Activated naive CD4-positive, alpha-beta T cell treated with anti-CD3 and anti-CD28 coated beads, Interleukin-2, amount 50 U/mL, for 24 hours (primary cell): ENCODE measurements around the gene LTB4R.
A peak's percentile ranks its signal among the peaks of the same experiment; 100 is the strongest.
"Not testable (repeated sequence)": the region's sequence is repeated elsewhere in the genome, so short reads cannot be mapped to it uniquely, and the experiment has no call there.

Experiments used
- H3K27ac Mint-ChIP-seq: one replicate; pipeline ENCODE4 v1.8.0; 2021; ENCODE audit warnings: mild to moderate bottlenecking, mixed read lengths
- H3K27me3 Mint-ChIP-seq: one replicate; pipeline ENCODE4 v1.8.0; 2021; ENCODE audit warnings: mixed read lengths
- H3K36me3 Mint-ChIP-seq: one replicate; pipeline ENCODE4 v1.8.0; 2021; ENCODE audit warnings: mixed read lengths
- H3K4me1 Mint-ChIP-seq: one replicate; pipeline ENCODE4 v1.8.0; 2021; ENCODE audit warnings: mixed read lengths
- H3K4me3 Mint-ChIP-seq: one replicate; pipeline ENCODE4 v1.8.0; 2021; ENCODE audit warnings: mild to moderate bottlenecking, mixed read lengths
- H3K9me3 Mint-ChIP-seq: one replicate; pipeline ENCODE4 v1.8.0; 2021; ENCODE audit warnings: mixed read lengths

LTB4R gene

DNA sequence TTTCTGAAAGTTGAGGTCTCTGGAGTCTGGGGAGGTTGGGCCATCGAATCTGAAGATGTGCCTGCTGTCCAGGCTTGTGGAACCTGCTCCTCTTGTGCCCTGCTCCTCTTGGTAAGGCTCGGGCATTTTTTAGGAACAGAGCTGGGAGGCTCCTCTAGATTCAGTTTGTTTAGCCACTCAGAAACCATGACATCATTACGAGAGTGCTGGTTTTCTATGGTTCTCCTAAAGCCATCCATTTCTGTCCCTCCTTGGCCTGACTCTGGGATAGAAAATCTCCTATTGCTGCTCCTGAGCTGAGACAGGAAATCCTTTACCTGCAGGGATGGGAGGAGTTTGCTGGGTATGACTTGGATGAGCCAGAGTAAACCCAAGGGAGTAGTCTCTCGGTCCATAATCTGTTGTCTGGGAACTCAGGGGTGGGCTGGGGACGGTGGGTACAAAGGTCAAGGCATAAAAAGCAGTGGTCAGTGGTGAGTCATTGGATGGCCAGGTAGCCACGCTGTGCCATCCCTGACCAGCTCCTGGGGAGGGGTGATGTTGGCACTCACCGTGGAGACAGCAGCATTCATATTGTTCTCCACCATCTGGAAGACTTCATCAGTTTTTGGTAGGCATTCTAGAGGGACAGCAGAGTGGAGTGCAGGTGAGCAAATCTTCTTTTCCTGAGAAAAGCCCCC is 26.0 kb downstream of the LTB4R start:
- no peaks in the 10 kb centered on the region for H3K9me3 Mint-ChIP-seq
- H3K27ac Mint-ChIP-seq, result no peak overlapping the region
- H3K4me1 Mint-ChIP-seq, result peaks cover 34% of the 10 kb centered on the region
- no peak overlapping the region for H3K4me3 Mint-ChIP-seq
- H3K27me3 Mint-ChIP-seq, result peaks cover 4% of the 10 kb centered on the region
- peaks cover 4% of the 10 kb centered on the region for H3K36me3 Mint-ChIP-seq

DNA sequence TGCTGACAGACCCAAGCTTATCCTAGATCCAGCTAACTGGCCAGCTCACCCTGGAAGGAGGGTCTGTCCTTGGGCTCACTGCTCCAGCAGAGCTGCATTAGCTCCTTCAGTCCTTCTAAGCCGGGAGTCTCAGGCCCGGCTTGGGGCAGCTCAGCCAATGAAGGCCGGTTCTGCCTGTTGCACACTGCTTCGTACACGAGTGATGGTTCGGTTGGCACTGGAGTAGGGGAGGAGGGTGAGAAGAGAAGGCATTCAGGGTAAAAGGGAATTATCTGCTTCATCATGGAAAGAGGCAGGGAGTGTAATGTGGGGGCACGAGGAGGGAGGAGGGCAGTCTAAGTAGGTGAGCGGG is 26.5 kb downstream of the LTB4R start:
- Mint-ChIP-seq H3K36me3 (peaks cover 4% of the 10 kb centered on the region), H3K27ac (no peak overlapping the region), H3K4me3 (no peak overlapping the region), H3K4me1 (peaks cover 32% of the 10 kb centered on the region), H3K9me3 (no peaks in the 10 kb centered on the region), H3K27me3 (peaks cover 2% of the 10 kb centered on the region)

DNA sequence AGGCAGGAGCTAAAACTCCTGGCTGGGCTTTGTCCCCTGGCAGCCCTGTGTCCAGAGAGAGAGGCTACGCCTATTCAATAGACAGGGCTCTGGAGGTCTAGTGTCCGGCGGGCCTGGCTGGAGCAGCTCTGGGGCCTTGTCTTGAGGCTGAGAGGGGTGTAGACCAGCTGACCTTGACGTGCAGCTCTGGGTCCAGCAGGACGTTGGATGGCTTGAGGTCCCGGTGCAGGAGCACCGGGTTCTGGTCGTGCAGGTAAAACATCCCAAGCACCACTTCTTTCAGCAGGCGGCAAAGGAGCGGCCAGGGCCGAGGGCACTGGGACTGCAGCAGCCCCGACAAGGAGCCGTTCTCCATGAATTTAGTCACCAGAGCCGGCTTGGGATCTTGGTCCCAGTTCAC is 27.5 kb downstream of the LTB4R start:
- H3K27ac Mint-ChIP-seq, result no peak overlapping the region
- no peaks in the 10 kb centered on the region for H3K9me3 Mint-ChIP-seq
- H3K4me3 Mint-ChIP-seq, result peak overlapping the region; percentile 90
- peaks cover 27% of the 10 kb centered on the region for H3K4me1 Mint-ChIP-seq
- H3K27me3 Mint-ChIP-seq, result peaks cover 3% of the 10 kb centered on the region
- H3K36me3 Mint-ChIP-seq, result peaks cover 4% of the 10 kb centered on the region

DNA sequence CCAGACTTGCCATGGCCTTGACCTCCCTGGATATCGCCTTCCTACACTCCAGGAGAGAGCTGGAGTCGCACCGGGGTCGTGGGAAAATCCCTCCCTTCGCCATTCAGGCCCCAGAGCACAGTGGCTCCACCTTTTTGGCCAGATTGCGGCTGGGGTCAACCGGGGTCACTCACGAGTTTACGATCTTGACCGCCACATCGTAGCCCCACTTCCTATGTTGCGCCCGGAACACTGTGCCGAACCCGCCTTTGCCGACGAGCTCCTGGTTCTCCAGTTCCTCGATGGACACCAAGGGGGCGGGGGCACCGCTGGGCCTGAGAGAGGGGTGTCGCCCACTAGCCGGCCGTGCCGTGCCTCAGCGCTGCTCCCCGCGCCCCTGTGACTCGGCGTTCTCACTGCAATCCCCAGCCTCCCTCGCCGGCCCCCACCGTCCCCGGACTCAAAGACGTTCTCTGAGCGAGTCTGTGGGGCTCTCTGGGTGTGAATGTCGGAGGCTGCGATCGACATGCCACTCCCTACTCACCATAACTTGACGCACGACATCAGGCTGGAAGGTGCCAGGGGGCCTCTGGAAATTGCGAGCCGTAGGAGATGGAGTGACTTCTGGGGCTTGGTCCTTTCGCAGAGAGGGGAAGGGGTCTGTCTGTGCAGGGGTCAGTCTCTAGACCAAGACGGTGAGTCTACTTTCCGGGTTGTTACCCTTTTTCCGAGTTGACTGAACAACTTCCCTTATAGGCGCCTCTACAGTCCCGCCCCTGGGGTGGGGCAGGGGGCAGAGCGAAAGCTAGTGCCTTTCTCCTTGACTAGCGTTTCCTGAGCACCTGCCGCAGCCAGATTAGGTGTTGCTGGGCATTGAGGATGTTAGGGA is 28.2 kb downstream of the LTB4R start, which contains the start of gene RIPK3:
RIPK3 (minus strand) TSS at position 708 of the 868 bp plus-strand sequence; CDS start at position 543, 165 bp downstream.
- Mint-ChIP-seq H3K4me3 (peak within 1 kb of the TSS; percentile 90), H3K27ac (peak within 1 kb of the TSS; percentile 30), H3K27me3 (peaks cover 3% of the 10 kb centered on the region), H3K4me1 (peaks cover 23% of the 10 kb centered on the region), H3K9me3 (no peaks in the 10 kb centered on the region), H3K36me3 (peaks cover 4% of the 10 kb centered on the region)

DNA sequence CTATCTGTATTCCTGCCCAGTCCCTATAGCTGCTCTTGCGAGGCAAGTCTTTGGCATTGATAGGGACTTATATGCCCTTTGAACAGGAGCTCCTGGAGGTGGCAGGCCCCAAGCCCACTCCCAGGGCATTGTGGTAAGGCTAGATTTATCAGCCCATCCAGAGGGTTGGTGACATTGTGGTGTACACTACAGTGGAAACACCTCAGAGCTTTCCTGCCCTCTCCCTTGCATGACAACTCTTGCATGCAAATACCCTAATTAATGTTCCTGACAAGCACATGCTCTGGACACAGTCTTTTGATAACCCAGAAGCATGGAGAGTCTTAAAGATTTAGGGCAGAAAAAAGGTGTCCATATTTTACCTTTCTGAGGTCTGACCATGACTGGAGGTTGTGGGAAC is 29.3 kb downstream of the LTB4R start:
- Mint-ChIP-seq H3K4me1 (peaks cover 23% of the 10 kb centered on the region), H3K9me3 (no peaks in the 10 kb centered on the region), H3K27ac (no peak overlapping the region), H3K36me3 (peaks cover 3% of the 10 kb centered on the region), H3K4me3 (no peak overlapping the region), H3K27me3 (peaks cover 3% of the 10 kb centered on the region)

DNA sequence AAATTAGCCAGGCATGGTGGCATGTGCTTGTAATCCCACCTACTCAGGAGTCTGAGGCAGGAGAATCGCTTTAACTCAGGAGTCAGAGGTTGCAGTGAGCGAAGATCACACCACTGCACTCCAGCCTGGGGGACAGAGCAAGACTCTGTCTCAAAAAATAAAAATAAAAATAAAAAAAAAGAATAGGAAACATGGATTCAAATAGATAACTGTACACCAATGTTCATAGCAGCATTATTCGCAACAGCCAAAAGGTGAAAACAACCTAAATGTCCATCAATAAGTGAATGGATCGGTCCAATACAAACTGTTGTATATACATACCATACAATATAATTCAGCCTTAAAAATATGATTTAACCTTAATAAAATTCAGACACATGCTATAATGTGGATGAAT is 31.6 kb downstream of the LTB4R start:
- peaks cover under 1% of the 10 kb centered on the region for H3K36me3 Mint-ChIP-seq
- no peak overlapping the region for H3K4me3 Mint-ChIP-seq
- peaks cover 5% of the 10 kb centered on the region for H3K27me3 Mint-ChIP-seq
- H3K9me3 Mint-ChIP-seq, result no peaks in the 10 kb centered on the region
- peaks cover 20% of the 10 kb centered on the region for H3K4me1 Mint-ChIP-seq
- no peak overlapping the region for H3K27ac Mint-ChIP-seq

DNA sequence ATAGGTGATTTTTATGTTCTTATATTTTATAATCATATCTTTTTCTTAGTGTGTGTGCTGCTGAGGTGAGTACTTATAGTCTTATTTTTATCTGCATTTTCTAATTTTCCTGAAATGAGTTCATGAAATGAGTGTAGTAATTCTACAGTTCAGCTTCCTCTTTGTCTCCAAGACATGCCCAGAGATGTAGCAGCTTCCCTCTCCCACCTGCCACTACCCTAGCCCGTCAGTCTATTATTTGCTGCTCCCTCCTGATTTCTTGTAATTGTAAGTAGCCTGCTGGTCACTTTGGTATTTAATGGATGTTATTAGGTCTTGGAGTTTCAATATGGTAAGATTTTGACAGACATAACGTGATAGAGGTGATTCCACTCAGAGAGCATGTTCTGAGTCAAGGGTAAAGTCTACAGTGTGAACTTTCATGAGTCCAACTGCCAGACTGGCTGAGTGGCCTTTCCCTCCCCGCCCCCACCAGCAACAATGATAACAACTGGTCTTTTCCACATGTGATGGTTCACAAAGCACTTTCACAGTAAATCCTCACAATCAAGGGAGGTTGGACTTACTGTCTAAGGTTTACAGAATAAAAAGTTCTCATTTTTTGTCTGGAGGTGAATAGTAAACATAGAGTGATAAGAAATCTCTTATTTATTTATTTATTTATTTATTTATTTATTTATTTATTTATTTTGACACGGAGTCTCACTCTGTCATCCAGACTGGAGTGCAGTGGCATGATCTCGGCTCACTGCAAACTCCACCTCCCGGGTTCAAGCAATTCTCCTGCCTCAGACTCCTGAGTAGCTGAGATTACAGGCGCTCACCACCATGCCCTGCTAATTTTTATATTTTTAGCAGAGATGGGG is 32.7 kb downstream of the LTB4R start:
- no peaks in the 10 kb centered on the region for H3K9me3 Mint-ChIP-seq
- H3K27me3 Mint-ChIP-seq, result peaks cover 6% of the 10 kb centered on the region
- H3K4me3 Mint-ChIP-seq, result no peak overlapping the region
- no peak overlapping the region for H3K27ac Mint-ChIP-seq
- H3K36me3 Mint-ChIP-seq, result no peaks in the 10 kb centered on the region
- peaks cover 10% of the 10 kb centered on the region for H3K4me1 Mint-ChIP-seq

DNA sequence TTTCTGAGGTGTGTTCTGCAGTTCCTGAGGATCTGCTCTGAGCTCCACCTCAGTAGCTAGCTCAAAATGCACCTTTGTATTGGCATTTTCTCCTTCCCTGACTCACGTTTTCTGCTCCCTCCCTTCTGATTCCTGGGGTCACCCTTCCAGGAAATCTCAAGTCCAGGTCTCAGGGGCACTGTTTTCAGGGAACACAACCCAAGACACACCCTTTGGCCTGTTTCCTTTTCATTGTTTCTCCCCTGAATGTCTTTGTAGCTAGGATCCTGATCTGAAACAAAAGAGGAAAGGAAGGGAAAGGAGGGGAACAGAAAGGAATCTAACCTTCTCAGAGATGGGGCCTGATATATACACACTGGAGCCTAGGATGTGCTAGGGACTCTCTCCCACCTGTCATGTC is 35.8 kb downstream of the LTB4R start:
- Mint-ChIP-seq H3K4me3 (no peak overlapping the region), H3K27ac (no peak overlapping the region), H3K9me3 (no peaks in the 10 kb centered on the region), H3K36me3 (no peaks in the 10 kb centered on the region), H3K27me3 (peaks cover 21% of the 10 kb centered on the region), H3K4me1 (no peaks in the 10 kb centered on the region)

DNA sequence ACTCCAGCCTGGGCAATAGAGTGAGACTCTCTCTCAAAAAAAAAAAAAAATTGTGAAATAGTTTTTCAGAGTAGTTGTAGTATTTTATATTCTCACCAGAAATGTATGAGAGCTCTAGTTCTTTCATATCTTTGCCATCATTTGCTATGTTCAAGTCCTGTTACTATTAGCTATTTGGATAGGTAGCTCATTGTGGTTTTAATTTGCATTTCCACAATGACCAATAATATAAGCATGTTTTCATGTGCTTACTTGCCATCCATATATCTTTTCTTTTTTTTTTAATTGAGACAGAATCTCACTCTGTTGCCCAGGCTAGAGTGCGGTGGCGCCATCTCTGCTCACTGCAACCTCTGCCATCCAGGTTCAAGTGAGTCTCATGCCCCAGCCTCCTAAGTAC is 36.9 kb downstream of the LTB4R start:
- H3K27me3 Mint-ChIP-seq, result peaks cover 25% of the 10 kb centered on the region
- no peaks in the 10 kb centered on the region for H3K36me3 Mint-ChIP-seq
- H3K27ac Mint-ChIP-seq, result no peak overlapping the region
- H3K4me3 Mint-ChIP-seq, result no peak overlapping the region
- H3K9me3 Mint-ChIP-seq, result no peaks in the 10 kb centered on the region
- no peaks in the 10 kb centered on the region for H3K4me1 Mint-ChIP-seq

DNA sequence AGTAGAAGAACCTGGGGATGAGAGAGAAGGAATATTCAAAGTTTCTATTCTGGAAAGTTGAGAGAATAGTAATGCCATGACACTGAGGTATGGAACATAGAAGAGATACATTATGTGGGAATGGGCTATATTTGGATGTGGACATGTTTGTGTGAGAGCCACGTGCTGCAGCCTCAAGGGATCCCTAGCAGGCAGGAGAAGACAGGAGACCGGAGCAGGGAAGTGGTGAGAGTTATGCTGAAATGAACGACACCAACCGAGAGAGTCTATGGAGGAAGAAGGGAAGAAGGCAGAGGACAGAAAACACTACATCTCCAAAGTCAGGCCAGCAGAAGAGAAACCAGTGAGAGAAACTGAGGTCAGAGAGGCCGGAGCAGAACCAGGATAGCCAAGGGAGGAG is 38.4 kb downstream of the LTB4R start:
- Mint-ChIP-seq H3K36me3 (no peaks in the 10 kb centered on the region), H3K27ac (no peak overlapping the region), H3K27me3 (peaks cover 25% of the 10 kb centered on the region), H3K4me3 (no peak overlapping the region), H3K9me3 (no peaks in the 10 kb centered on the region), H3K4me1 (no peaks in the 10 kb centered on the region)

DNA sequence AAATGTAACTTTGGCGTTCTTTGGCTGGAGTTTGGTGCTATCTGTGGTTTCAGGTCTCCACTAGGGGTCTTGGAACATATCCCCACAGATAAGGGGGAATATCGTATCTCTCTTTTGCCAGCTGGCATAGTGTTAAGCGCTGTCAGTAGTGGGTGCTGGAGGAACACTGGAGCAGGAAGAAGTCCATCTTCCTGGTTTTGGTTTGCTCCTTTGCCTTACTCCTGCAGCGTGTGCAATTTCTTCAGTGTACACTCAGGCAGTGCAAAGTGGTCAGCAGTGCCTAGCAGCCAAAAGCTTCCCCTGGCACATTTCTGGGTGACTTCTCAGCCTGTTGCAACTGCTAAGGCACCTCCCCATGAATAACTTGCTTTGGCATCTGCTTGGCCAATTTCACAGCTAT is 40.2 kb downstream of the LTB4R start:
- no peak overlapping the region for H3K27ac Mint-ChIP-seq
- no peaks in the 10 kb centered on the region for H3K36me3 Mint-ChIP-seq
- H3K4me3 Mint-ChIP-seq, result no peak overlapping the region
- peaks cover 22% of the 10 kb centered on the region for H3K27me3 Mint-ChIP-seq
- no peaks in the 10 kb centered on the region for H3K9me3 Mint-ChIP-seq
- no peaks in the 10 kb centered on the region for H3K4me1 Mint-ChIP-seq

DNA sequence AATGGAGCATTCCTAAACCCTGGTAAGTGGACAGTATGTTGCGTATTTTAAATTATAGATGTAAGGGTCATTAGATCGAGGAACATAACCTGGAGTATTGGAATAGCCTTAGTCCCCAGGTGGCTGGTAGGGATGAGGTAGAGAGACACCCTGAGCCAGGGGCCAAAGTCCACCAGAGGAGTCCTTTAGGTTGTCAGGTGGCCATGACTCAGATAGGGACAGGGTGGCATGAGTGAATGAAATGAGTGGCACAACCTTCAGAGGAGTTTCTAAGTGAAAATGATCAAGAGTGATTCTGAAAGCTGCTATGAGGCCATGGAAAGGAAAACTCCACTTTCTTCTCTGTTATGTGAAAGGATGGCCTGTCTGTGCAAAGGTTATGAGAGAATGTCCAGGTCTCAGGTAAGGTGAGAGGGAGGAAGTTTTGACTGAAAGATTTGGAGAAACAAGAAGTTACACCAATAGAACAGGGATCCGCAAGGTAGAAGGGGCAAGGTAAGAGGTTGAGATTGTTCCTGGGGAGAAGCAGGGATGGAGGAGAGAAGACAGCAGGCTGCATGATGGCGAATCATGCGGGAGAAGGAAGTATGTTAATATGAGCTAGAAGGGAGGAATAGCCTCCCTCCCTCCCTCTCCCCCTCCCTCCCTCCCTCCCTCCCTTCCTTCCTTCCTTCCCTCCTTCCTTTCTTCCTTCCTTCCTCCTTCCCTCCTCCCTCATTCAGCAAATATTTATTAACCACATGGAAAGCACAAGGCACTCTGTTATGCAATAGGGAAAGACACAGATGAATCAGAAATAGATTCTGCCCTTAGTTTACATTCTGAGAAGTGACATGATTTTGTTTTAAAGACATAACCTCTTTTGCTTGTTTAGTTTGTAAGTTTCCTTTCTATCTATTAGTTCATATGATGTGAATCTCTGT is 42.5 kb downstream of the LTB4R start:
- H3K4me3 Mint-ChIP-seq, result no peak overlapping the region
- no peak overlapping the region for H3K27ac Mint-ChIP-seq
- peaks cover 24% of the 10 kb centered on the region for H3K27me3 Mint-ChIP-seq
- H3K9me3 Mint-ChIP-seq, result no peaks in the 10 kb centered on the region
- no peaks in the 10 kb centered on the region for H3K36me3 Mint-ChIP-seq
- no peaks in the 10 kb centered on the region for H3K4me1 Mint-ChIP-seq

DNA sequence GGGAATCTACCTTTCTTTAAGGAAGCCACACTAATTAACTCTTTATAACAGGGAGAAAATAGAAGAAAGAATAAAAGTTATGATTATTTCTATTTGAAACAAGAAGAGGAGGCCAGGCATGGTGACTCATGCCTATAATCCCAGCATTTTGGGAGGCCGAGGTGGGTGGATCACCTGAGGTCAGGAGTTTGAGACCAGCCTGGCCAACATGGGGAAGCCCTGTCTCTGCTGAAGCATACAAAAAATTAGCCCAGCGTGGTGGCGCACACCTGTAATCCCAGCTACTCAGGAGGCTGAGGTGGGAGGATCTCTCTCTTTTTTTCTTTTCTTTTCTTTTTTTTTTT is 43.2 kb downstream of the LTB4R start:
- not testable (repeated sequence) for H3K4me1 Mint-ChIP-seq, H3K9me3 Mint-ChIP-seq, H3K4me3 Mint-ChIP-seq, H3K27ac Mint-ChIP-seq, H3K36me3 Mint-ChIP-seq
- peaks cover 22% of the 10 kb centered on the region for H3K27me3 Mint-ChIP-seq

DNA sequence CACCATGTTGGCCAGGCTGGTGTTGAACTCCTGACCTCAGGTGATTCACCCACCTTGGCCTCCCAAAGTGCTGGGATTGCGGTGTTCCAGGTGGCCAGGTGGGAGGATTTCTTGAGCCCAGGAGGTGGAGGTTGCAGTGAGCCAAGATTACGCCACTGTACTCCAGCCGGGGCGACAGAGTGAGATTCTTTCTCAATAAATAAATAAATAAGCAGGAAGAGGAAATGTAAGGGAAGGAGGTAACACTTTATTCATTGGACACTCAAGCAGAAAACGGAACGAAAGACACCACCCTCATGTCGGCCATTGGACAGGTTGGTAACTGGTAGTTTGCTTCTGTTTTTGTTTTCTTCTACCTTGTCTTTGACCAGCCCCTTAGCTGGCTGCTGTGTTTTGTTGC is 43.7 kb downstream of the LTB4R start:
- H3K27ac Mint-ChIP-seq, result no peak overlapping the region

DNA sequence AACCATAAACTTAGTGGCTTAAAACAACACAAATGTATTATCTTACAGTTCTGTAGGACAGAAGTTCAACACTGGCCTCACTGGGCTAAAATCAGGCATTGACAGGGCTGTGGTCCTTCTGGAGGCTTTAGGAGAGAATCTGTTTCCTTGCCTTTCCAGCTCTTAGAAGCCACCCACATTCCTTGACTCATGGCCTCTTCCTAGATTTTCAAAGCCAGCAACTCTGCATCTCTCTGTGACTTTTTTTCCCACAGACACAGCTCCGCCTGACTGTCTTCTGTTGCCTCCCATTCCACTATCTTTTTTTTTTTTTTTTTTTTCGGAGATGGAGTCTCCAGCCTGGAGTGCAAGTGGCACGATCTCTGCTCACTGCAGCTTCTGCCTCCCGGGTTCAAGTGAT is 44.9 kb downstream of the LTB4R start:
- Mint-ChIP-seq H3K4me3 (no peak overlapping the region), H3K27me3 (peaks cover 12% of the 10 kb centered on the region), H3K36me3 (no peaks in the 10 kb centered on the region), H3K9me3 (no peaks in the 10 kb centered on the region), H3K27ac (no peak overlapping the region), H3K4me1 (no peaks in the 10 kb centered on the region)

More for the DNA sequence above, 43.7 kb downstream of the LTB4R start:
- H3K27me3 Mint-ChIP-seq, result peaks cover 18% of the 10 kb centered on the region
- H3K36me3 Mint-ChIP-seq, result no peaks in the 10 kb centered on the region
- H3K4me1 Mint-ChIP-seq, result no peaks in the 10 kb centered on the region
- no peaks in the 10 kb centered on the region for H3K9me3 Mint-ChIP-seq
- no peak overlapping the region for H3K4me3 Mint-ChIP-seq
